ENCODE data around the gene ACMSD.

Gene ACMSD

GRCh38 chr2:134862674-134863073 is 24.3 kb downstream of the ACMSD start:
- H3K27ac ChIP-seq (replicated peaks), result no peak overlapping the region
- TF ChIP-seq CTCF (IDR thresholded peaks at IDR 0.05; ENCODE audit: insufficient read depth, low read length) (no peak), REST (IDR thresholded peaks at IDR 0.05; ENCODE audit: insufficient replicate concordance, low read depth) (no peak), GABPA (IDR thresholded peaks at IDR 0.05; ENCODE audit: low read depth) (no peak)
- no peak overlapping the region for H3K4me3 ChIP-seq (replicated peaks; ENCODE audit: insufficient read depth, low read length)
- DNase-seq (ENCODE audit: low read depth in 1 of 2, low spot score in 1 of 2), result no peak
- H3K27me3 ChIP-seq (ENCODE audit: insufficient read depth, poor library complexity, severe bottlenecking), result no peaks in the 10 kb centered on the region

- no peak for TF ChIP-seq REST (IDR thresholded peaks at IDR 0.05; ENCODE audit: insufficient replicate concordance, low read depth)
- TF ChIP-seq CTCF (IDR thresholded peaks at IDR 0.05; ENCODE audit: insufficient read depth, low read length), result no peak
- TF ChIP-seq POLR2AphosphoS5 (IDR thresholded peaks at IDR 0.05; ENCODE audit: low read depth), result no peak
- TF ChIP-seq GABPA (IDR thresholded peaks at IDR 0.05; ENCODE audit: low read depth), result no peak
- Histone ChIP-seq H3K4me3 (replicated peaks; ENCODE audit: insufficient read depth, low read length) (no peak overlapping the region), H3K27me3 (ENCODE audit: insufficient read depth, poor library complexity, severe bottlenecking) (no peaks in the 10 kb centered on the region), H3K27ac (replicated peaks) (no peak overlapping the region)
- no peak for DNase-seq (ENCODE audit: low read depth in 1 of 2, low spot score in 1 of 2)
These were observed 25.0 kb downstream of the ACMSD start for GRCh38 chr2:134863446-134863845.

- TF ChIP-seq SPI1 (IDR thresholded peaks at IDR 0.05; ENCODE audit: borderline replicate concordance, low read depth), result no peak
- TF ChIP-seq REST (IDR thresholded peaks at IDR 0.05; ENCODE audit: insufficient replicate concordance, low read depth), result no peak
- TF ChIP-seq POLR2AphosphoS5 (IDR thresholded peaks at IDR 0.05; ENCODE audit: low read depth), result no peak
- no peak for TF ChIP-seq CTCF (IDR thresholded peaks at IDR 0.05; ENCODE audit: insufficient read depth, low read length)
- no peak for TF ChIP-seq GABPA (IDR thresholded peaks at IDR 0.05; ENCODE audit: low read depth)
- DNase-seq (ENCODE audit: low read depth in 1 of 2, low spot score in 1 of 2), result no peak
- Histone ChIP-seq H3K27me3 (ENCODE audit: insufficient read depth, poor library complexity, severe bottlenecking) (no peaks in the 10 kb centered on the region), H3K27ac (replicated peaks) (no peak overlapping the region), H3K4me3 (replicated peaks; ENCODE audit: insufficient read depth, low read length) (no peak overlapping the region)
These were observed 26.8 kb downstream of the ACMSD start for GRCh38 chr2:134865067-134865787.

All from HL-60 (cell line).